HG02885 (cell line): ENCODE measurements around the gene HMCN2.
"Not testable (repeated sequence)": the region's sequence is repeated elsewhere in the genome, so short reads cannot be mapped to it uniquely, and the experiment has no call there.

Source experiments
- ATAC-seq: cut with Tn5 transposase; IDR thresholded peaks from one replicate; pipeline ENCODE4 v1.9.1; 2021; ENCODE audit warnings: mild to moderate bottlenecking; ENCODE audit not compliant: unreplicated experiment, poor library complexity

The HMCN2 gene

DNA sequence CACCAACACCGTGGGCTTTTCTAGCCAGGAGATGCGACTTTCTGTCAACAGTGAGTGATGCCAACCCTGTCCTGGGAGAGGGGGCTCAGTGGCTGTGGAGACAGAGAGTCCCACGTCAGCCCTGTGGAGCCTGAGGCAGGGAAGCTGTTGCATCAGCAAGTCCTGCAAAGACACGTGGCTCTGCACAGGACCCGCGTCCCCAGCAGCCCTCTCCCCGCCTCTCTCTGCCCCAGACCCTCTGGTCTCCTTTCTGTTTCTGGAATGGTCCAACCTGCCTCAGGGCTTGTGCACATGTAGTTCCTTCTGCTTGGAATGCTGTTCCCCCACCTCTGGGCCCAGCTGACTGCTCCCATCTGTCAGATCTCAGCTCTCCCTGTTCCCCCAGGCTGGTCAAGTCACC is 60.4 kb downstream of the HMCN2 start:
- ATAC-seq, result no peak

DNA sequence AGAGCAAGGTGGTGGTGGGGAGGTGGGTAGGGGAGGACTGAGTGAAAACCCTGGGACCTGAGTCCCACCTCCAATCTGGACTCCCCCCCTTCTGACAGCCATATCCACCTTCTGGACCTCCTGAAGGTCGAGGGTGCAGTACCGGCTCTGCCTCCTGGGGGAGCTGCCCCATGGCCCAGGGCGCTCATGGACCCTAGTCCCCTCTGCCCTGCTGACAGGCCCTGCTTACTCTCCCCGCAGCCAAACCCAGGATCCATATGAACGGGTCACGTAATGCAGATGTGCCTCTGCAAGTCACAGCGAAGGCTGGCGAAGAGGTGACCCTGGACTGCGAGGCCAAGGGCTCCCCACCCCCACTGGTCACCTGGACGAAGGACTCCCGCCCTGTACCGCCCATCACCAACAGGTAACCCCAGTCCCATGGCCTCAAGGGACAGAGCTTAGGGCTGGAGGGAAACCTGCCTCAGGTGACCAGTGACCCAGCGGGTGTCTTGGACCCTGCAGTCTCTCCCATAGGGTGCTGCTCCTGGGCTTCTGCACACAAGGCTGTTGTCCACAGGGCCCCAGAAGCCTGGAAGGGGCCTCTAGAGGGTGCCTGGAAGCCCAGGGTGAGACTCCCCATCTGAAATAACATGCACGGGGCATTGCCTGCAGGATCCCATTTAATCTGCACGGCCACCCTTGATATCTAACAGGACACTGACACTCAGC is 61.7 kb downstream of the HMCN2 start:
- ATAC-seq, result no peak

DNA sequence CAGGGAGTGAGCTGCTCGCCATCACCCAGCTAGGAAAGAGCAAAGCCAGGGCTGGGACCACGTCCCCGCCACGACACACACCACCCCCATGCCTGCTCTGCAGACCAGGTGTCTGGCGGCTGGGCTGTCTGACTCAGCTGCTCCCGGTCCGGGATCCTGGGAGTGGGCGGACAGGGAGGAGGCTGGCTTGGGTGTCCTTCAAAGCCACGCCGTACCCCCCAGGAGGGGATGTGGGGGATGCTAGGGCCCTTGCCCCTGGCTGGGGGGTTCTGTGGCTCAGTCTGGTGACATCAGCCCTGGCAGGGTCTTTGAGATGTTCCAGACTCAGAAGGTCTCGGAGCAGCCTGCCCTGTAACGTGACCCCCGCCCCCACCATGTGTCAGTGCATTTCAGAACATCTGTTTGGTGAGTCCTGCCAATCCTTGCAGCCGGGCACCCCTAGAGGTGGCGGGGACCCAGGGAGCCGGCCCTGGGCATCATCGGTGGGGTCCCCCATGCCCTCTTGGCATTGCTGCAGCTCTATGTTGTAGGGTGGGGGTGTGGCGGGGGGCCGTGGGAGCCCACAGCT is 62.3 kb downstream of the HMCN2 start:
- no peak for ATAC-seq

DNA sequence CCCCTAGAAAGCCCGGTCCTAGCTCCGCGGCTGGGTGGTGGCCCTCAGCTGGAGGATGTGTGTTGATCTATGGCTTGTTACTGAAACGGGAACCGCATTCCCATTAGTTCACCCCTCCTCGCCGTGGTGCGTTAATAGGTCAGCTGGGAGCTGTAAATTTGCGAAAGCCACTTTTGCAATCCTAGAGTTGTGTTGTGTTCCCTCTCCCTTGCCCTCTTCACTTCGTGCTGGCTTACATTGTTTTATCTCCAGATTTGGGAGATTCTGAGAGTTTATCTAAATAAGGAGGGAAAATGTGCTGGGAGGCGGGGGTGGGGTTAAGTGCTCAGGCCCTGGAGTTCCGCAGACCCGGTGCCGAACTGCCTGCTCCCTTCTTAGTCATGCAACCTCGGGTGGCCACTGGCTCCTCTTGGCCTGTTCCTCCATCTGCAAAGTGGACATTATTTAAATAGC is 62.8 kb downstream of the HMCN2 start:
- ATAC-seq, result no peak

DNA sequence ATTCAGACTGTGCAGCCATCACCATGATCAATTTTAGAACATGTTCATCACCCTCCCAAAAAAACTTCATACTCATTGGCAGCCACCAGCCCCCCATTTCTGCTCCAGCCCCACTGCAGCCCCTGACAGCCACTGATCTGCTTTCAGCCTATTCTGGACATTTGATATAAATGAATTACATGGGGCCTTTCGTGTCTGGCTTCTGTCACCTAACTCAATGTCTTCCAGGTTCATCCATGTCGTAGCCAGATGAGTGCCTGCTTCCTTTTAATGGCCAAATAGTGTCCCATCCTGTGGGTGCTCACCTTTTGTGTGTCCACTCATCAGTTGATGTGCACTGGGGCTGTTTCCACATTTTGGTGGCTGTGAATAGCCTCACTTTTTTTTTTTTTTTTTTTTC is 63.5 kb downstream of the HMCN2 start:
- ATAC-seq, result no peak

DNA sequence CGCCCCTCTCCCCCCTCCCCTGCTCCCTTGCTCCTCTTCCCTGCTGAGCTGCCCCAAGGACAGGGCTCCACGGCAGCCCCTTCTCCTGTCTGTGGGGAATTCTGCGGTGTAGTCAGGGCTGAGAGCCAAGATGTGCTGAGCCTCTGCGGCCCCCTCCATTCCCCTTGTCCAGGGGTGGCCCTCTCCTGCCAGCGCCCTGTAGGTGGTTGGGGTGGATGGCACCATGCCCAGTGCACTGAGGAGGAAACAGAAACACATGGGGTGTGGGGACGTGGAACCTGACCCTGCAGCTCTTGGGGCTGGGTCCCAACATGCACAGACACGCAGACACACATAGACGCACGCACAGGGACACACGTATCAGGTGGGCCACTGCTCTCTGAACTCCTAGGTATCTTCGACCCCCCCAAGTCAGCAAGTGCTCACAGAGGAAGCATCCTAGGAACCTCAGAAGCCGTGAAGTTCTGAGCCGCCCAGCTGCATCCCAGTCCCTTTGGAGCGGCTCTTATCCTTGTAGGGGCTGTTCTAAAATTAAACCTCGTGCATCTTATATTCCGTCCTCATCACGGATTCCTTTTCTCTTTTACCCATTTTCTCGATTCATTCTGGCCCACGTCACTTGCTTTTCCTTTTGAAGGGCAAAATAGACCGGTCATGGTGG is 64.8 kb downstream of the HMCN2 start:
- ATAC-seq, result no peak

DNA sequence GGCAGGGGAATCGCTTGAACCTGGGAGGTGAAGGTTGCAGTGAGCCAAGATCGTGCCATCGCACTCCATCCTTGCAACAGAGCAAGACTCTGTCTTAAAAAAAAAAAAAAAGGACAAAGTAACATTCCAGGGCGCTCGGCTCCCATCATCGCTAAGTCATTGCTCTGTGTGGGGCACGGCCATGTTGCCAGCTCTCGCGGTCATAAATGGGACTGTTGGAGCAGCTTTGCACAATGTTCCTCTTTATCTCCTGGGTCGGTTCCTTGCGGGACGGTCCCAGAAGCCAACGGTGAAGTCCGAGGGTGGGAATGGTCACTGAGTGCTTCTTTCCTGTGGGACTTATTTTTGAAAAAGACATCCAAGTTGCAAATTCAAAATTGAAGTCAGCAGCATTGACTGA is 65.5 kb downstream of the HMCN2 start:
- no peak for ATAC-seq

DNA sequence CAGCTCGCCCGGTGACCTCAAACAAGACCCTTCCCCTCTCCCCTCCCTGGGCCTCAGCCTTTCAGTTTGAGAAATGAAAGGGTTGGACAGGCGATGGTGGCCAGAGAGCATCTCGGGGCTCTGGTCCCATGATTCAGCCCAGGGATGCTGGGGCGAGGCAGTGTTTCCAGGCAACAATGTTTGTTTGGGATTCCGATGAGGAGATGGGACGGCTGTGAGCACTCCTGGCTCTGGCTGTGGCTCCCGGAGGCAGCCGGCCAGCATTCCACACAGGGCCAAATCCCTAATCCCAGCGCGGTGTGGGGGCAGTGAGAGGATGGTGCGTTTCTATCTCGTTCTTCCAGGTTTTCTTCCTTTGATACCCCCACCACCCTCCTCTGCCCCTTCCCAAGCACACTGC is 66.0 kb downstream of the HMCN2 start:
- ATAC-seq, result no peak

DNA sequence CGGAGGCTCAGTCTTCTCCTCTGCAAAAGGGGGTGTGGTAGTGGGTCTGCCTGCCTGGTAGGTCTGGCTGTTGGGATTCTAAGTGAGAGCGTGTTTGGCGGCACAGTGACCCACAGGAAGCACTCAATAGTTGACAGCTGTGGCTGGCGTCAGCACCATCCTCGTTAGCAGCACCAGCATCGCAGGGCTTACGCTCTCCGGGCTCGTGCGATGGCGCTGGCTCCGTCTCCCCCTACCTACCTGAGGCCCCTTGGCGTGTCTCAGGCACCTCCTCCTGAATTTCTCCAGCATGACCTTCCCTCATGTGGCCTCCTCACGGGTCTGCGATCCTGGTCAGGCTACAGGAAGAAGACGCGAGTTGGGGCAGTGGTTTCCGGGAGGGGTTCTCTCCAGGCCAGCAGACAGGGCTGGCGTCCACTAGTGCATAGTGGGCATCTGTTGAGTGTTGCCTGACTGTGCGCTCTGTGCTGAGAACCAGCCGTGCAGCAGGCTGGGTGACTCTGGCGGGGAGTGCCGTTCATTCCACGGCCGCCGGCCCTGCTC is 66.9 kb downstream of the HMCN2 start:
- no peak for ATAC-seq

DNA sequence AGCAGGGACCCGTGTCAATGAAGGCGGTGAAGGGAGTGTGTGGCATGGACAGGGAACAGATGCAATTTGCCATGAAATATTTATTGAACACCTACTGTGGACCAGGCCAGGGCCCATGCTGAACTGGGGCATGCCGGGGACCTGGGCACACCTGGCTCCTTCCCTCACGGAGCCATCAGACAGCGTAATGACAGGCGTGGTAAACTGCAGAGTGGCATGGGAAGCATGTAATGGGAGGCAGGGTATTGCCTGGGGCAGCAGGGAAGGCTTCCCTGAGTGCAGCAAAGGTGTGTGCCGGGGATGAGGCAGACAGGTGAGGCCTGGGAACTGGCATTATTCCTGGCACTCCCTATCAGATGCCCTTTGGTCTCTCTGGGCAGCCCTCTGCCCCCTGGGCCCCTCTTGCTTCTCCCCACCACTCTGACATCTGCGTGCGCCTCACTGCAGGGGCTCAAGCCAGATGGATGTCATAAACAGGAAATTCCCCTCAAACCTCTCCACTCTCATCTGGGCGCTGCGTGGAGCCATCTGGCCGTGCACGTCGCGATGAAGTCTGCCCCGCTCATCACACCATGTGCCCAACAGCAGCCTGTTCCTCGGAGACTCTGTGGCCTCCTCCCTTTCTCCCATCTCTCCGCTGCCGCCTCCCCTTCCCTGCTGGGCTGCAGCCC is 67.6 kb downstream of the HMCN2 start:
- no peak for ATAC-seq

DNA sequence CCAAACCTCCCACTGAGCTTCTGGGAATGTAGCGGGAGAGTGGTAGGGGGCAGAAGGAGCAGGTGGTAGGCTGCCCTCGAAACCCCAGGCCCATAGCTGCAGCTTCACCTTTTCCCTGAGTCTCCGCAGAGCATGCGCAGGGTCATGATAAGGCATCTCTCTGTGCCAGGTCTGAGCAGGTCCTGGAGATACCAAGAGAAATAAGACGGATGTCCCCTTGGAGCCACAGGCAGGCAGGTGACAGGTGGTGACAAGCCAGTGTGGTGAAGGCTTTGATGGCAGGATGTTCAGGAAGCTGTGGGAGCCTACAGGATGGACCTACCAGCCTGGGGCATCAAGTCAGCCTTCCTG is 68.1 kb downstream of the HMCN2 start:
- no peak for ATAC-seq

DNA sequence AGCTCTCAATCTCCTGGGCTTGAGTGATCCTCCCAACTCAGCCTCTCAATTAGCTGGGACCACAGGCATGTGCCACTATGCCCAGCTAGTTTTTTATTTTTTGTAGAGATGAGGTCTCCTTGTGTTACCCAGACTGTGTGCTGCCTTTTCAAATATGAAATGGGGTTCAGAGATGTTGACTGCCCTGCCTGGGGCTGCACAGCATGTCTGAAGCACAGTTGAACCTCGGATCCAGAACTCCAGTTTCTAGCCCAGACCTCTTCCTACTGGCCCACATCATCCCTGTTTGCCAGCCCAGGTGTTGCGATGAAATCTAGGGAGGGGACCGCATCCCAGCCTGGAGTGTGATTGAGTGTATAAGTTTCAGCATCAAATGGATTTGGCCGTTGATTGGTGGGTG is 69.4 kb downstream of the HMCN2 start:
- ATAC-seq, result no peak

DNA sequence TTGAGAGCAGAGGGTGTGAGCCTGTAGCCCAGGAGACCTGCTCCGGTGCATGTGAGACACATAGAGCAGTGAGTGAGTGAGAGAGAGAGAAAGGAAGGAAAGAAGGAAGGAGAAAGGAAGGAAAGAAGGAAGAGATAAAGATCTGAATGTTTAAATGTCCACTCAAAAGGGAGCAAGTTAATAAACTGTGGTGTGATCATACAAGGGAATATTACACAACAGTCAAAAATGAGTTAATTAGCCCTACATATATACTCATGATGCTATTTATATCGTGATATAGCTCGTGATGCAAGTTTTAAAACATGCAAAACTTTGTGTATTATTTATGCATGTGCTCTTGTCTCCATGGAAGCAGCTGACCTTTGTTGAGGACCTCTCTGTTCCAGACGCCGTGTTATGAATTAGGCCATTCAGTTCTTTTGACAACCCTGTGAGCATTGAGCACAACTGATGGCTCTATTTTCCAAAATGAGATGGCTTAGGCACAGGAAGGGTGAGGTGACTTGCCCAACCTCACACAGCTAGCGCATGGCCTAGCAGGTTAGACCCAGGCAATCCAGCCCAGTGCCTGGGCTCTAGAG is 70.6 kb downstream of the HMCN2 start:
- ATAC-seq, result no peak

DNA sequence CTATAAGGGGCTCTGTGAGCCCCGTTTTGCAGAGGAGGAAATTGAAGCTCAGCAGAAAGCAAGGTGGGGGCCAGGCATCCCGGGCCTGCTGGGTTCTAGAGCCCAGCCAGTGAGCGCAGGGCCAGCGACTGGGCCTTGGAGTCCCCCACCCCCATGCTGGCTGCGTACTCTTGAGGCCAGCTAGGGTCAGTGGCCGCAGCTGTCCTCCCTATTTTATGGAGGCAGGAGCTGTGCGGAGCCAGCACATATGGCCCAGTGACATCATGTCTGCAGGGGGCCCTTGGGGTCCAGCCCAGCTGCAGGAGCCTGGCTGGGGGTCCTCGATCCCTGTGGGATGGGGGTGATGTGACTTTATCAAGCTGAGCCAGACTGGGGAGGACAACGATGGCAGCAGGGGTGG is 71.3 kb downstream of the HMCN2 start:
- no peak for ATAC-seq

DNA sequence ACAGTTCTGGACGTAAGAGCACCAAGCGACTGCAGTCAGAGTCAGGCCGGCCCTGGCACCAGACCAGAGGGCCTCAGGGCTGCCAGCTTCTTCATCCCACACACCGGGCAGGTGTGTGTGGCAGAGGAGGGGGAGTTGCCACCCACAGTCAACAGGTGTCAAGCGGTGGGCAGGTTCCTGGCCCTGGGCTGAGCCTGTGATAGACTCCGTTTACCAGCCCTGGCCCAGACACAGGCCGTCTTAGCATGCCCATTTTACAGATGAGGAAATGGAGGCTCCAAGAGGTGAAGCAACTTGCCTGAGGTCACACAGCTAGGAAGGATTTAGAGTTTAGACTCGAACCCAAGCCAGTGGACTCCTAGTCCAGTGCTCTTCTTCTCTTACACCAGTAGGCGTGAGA is 71.8 kb downstream of the HMCN2 start:
- no peak for ATAC-seq

DNA sequence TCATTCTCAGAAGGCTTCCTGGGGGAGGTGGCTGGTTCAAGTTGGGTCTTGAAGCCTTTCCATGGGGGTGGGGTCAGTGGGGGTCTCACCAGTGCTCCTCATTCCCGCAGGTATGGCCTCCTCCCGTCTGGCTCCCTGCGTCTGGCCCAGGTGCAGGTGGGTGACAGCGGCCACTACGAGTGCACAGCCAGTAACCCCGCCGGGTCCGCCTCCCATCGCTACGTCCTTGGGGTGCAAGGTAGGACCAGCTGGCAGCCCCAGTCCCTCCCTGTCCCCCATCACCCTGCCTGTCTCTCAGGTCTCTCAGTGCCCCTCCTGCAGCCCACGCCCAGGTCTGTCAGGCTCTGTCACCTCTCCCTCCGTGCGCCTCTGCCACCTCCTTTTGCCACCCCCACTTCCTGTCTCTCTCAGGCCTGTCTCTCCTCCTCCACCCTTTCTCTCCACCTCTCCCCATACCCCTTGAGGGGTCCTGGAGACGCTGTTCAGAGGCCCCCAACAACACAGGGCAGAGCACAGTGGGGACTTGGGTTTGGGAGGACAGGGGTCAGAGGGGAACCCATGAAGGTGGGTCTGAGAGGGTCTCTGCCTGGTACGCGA is 72.3 kb downstream of the HMCN2 start:
- no peak for ATAC-seq

DNA sequence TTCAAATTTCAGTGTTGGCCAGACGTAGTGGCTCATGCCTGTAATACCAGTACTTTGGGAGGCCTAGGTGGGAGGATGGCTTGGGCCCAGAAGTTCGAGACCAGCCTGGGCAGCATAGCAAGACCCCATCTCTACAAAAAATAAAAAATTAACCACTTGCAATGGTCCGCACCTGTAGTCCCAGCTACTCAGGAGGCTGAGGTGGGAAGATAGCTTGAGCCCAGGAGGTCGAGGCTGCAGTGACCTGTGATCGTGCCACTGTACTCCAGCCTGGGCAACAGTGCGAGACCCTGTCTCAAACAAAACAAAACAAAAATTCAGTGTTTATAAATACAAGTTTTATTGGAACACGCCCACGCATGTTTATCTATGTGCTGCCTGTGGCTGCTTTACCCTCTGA is 73.3 kb downstream of the HMCN2 start:
- ATAC-seq, result not testable (repeated sequence)

DNA sequence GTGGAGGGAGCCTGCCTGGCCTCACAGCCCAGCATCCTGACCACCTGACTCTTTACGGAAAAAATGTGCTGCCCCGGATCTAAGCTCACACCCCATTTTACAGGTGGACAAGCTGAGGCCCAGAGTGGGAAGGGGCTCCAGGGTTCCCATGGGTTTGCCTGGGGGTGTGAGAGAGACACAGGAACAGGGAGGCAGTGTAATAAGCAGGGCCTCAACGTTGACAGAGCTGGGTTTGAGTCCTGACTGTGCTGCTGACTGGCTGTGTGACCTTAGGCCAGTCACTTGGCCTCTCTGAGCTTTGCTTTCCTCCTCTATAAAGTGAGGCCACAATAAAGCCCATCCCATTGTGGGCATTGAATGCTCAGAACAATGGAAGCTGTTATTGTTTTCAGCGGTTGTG is 73.7 kb downstream of the HMCN2 start:
- ATAC-seq, result no peak

DNA sequence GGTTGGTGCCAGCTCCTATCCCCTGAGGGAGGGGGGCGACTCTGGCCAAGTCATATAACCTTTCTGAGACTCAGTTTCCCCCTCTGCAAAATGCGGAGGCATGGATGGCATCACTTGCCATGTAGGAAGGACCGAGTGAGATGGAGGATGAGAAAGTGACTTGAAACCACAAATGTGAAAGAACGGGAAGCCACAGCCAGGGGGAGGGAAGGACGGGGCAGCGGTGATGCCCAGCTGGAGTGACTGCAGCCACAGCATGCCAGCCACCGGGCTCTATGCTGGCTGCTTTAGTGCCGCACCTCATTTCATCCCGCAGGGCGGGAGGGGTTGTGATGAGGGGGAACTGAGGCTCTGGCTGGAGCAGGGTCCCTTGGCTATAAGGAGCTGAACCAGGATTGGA is 74.5 kb downstream of the HMCN2 start:
- no peak for ATAC-seq

DNA sequence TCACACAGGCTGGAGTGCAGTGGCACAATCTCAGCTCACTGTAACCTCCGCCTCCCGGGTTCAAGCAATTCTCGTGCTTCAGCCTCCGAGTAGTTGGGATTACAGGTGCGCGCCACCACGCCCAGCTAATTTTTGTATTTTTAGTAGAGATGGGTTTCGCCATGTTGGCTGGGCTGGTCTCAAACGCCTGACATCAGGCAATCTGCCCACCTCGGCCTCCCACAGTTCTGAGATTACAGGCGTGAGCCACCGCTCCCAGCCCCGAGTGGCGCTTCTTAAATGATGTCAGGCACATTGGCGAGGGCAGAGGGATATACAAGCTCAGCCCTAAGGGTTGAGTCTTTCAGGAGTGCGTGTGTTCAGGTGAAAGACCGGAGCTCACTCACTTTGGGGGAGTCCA is 75.0 kb downstream of the HMCN2 start:
- not testable (repeated sequence) for ATAC-seq
